Right lobe of liver (tissue), 6 donors: ENCODE data around the gene TIGAR. TPM values are rescaled to one million over a fixed set of nuclear protein-coding genes. Genes with fewer than 3 reads are reported as not detected.

ENCODE experiments used
- ATAC-seq, 4 donors: fragments of 200-7000 bp; cut with Tn5 transposase; one replicate each; pipeline ENCODE4 v1.9.1; 2020; ENCODE audit warnings: mild to moderate bottlenecking in 4 of 4, moderate library complexity in 4 of 4
- DNase-seq, 3 donors: peaks; one replicate each; pipeline ENCODE4 v3.0.0-alpha.2; 2020
- H3K27ac ChIP-seq, 3 donors: fragments of 200-600 bp; one replicate each; pipeline ENCODE4 v1.8.0; 2022
- H3K27me3 ChIP-seq, 2 donors: fragments of 200-600 bp; one replicate each; pipeline ENCODE4 v1.8.0; 2022
- H3K36me3 ChIP-seq, 4 donors: fragments of 200-600 bp; sonication (generic) in 1 of 4; one replicate each; pipeline versions ENCODE4 v1.5.1 to v1.8.0; 2017 to 2022; ENCODE audit warnings: control low read depth in 1 of 4
- H3K4me1 ChIP-seq, 4 donors: fragments of 200-600 bp; sonication (generic) in 1 of 4; one replicate each; pipeline versions ENCODE4 v1.5.1 to v1.8.0; 2017 to 2022; ENCODE audit warnings: control low read depth in 1 of 4
- H3K4me3 ChIP-seq, 3 donors: fragments of 200-600 bp; one replicate each; pipeline ENCODE4 v1.8.0; 2022
- H3K9me3 ChIP-seq, 4 donors: fragments of 200-600 bp; sonication (generic) in 1 of 4; one replicate each; pipeline versions ENCODE4 v1.5.1 to v1.8.0; 2017 to 2022; ENCODE audit warnings: control low read depth in 1 of 4
- CTCF ChIP-seq, 4 donors: fragments of 200-600 bp in 3 of 4; fragments of 450-650 bp in 1 of 4; IDR thresholded peaks; one replicate each; pipeline versions ENCODE4 v1.5.1 to v1.8.0; 2016 to 2022; ENCODE audit warnings: antibody characterized with exemption in 4 of 4, mild to moderate bottlenecking in 2 of 4
- POLR2A ChIP-seq: fragments of 450-650 bp; IDR thresholded peaks from one replicate; pipeline ENCODE4 v1.6.1; 2017; ENCODE audit warnings: antibody characterized with exemption, mild to moderate bottlenecking
- WGBS: methylation state at CpG from one replicate; pipeline ENCODE4 v1.1.6; 2018; ENCODE audit warnings: low coverage, low lambda C conversion rate; ENCODE audit not compliant: insufficient coverage; ENCODE audit errors: missing lambda C conversion rate; 5-methylcytosine and 5-hydroxymethylcytosine counted together
- intact Hi-C, 2 donors: fragments of 100-400 bp; cut with DNase I; formaldehyde crosslinking; loops; one replicate each; pipeline versions ENCODE4 v1.11.2 to v1.14.1; 2022
- total RNA-seq, 6 experiments: library from RNA; depleted of rRNA in 2 of 6; stranded (reverse); fragments of >200 nt in 2 of 6; fragmentation: NEBNext Ultra II Directional in 3 of 6; extraction: Animal tissue kit (Norgen Biotek cat#: 25700) in 3 of 6; gene quantifications; one replicate each; pipeline versions ENCODE4 v1.1.0 to v1.2.4, GENCODE V29; 2016 to 2023
- donor health status: DM: no; HTN: yes; CAD: no.
- donor health status: DM: no; HTN: no; CAD: no.
- donor health status: DM: no; HTN: no; CAD: no.
- donor health status: DM: no; HTN: yes; CAD: no.
- donor health status: DM: no; HTN: yes; CAD: no.

TIGAR gene
- total RNA-seq, 6 experiments from 2014 or later = 4.0 to 9.1 (median 5.1) TPM

GRCh38 chr12:4300883-4301282 is 20.1 kb upstream of the TIGAR start:
- Histone ChIP-seq H3K4me3 (no peak overlapping the region), H3K27me3 (no peaks in the 10 kb centered on the region), H3K9me3 (no peaks in the 10 kb centered on the region), H3K36me3 (no peaks in the 10 kb centered on the region), H3K4me1 (no peaks in the 10 kb centered on the region), H3K27ac (no peak overlapping the region)
- TF ChIP-seq POLR2A (no peak), CTCF (IDR thresholded peaks at IDR 0.05) (no peak)
- ATAC-seq = no peak
- 74% methylated on average over 5 of the region's 5 CpGs for WGBS
- intact Hi-C loops = no loop called here
- no peak for DNase-seq

- Histone ChIP-seq H3K4me1 (no peaks in the 10 kb centered on the region), H3K27ac (no peak overlapping the region), H3K9me3 (no peaks in the 10 kb centered on the region), H3K27me3 (no peaks in the 10 kb centered on the region), H3K36me3 (no peaks in the 10 kb centered on the region), H3K4me3 (no peak overlapping the region)
- WGBS = 73% methylated on average over 10 of the region's 11 CpGs
- DNase-seq (no peak), ATAC-seq (no peak)
- intact Hi-C loops = no loop called here
- no peak for TF ChIP-seq CTCF (IDR thresholded peaks at IDR 0.05)
- no peak for TF ChIP-seq POLR2A
Measured at GRCh38 chr12:4301932-4302501, 19.0 kb upstream of the TIGAR start.

GRCh38 chr12:4302881-4303280 is 18.1 kb upstream of the TIGAR start:
- intact Hi-C loops = no loop called here
- 26% methylated on average over 7 of the region's 8 CpGs for WGBS
- no peaks in the 10 kb centered on the region for H3K4me1 ChIP-seq
- ATAC-seq (no peak), DNase-seq (no peak)
- H3K27ac ChIP-seq = no peak overlapping the region
- H3K4me3 ChIP-seq = no peak overlapping the region
- H3K36me3 ChIP-seq = no peaks in the 10 kb centered on the region
- H3K27me3 ChIP-seq = no peaks in the 10 kb centered on the region
- H3K9me3 ChIP-seq = no peaks in the 10 kb centered on the region
- TF ChIP-seq CTCF (IDR thresholded peaks at IDR 0.05) = no peak
- no peak for TF ChIP-seq POLR2A

- intact Hi-C loops = no loop called here
- no peak overlapping the region for H3K27ac ChIP-seq
- TF ChIP-seq POLR2A (no peak), CTCF (IDR thresholded peaks at IDR 0.05) (no peak)
- no peaks in the 10 kb centered on the region for H3K27me3 ChIP-seq
- no peak overlapping the region for H3K4me3 ChIP-seq
- H3K36me3 ChIP-seq = no peaks in the 10 kb centered on the region
- no peaks in the 10 kb centered on the region for H3K4me1 ChIP-seq
- 50% methylated on average over 1 of the region's 3 CpGs for WGBS
- DNase-seq = no peak
- ATAC-seq = no peak
- H3K9me3 ChIP-seq = no peaks in the 10 kb centered on the region
Measured at GRCh38 chr12:4303750-4304149, 17.3 kb upstream of the TIGAR start.
